ENCODE results near the gene LGR6. TPM values are rescaled to one million over a fixed set of nuclear protein-coding genes. Genes with fewer than 3 reads are reported as not detected.

Gene LGR6
- total and polyA plus RNA-seq, 2 experiments from 2014 or later = 0.66 to 0.89 TPM

GRCh38 chr1:202315576-202316168 lies 122.1 kb downstream of the LGR6 start:
- no peaks in the 10 kb centered on the region for H3K79me2 ChIP-seq (replicated peaks; ENCODE audit: insufficient read depth)
- ATAC-seq = peak; percentile 98
- Mint-ChIP-seq H3K27me3 (ENCODE audit: insufficient read depth, low read depth, poor library complexity) (peaks cover 4% of the 10 kb centered on the region), H3K4me1 (peaks cover 9% of the 10 kb centered on the region), H3K9me3 (no peaks in the 10 kb centered on the region), H3K36me3 (ENCODE audit: low read depth) (no peaks in the 10 kb centered on the region), H3K27ac (no peak overlapping the region), H3K4me3 (no peak overlapping the region)
- no peak overlapping the region for H3K4me2 ChIP-seq
- H2AFZ ChIP-seq = no peak overlapping the region
- H3K36me3 ChIP-seq (ENCODE audit: insufficient read depth) = no peaks in the 10 kb centered on the region
- H4K20me1 ChIP-seq (replicated peaks; ENCODE audit: insufficient read depth) = no peaks in the 10 kb centered on the region
- no peaks in the 10 kb centered on the region for H3K4me1 ChIP-seq (ENCODE audit: insufficient read depth)
- no peaks in the 10 kb centered on the region for H3F3A ChIP-seq (replicated peaks; ENCODE audit: low read depth)
- H3K4me3 ChIP-seq = no peak overlapping the region
- H3K9me2 ChIP-seq (ENCODE audit: insufficient read depth) = no peaks in the 10 kb centered on the region
- no peak overlapping the region for H3K27ac ChIP-seq (ENCODE audit: low read depth)
- TF ChIP-seq NANOG (IDR thresholded peaks at IDR 0.05; ENCODE audit: borderline replicate concordance) (no peak), CTCF (conservative IDR thresholded peaks at IDR 0.05; ENCODE audit: low read depth in 2 of 2) (peak; percentile 93 to 99)
- peak; percentile 94 for DNase-seq (ENCODE audit: low spot score)
- H3K27me3 ChIP-seq (ENCODE audit: insufficient read depth) = no peaks in the 10 kb centered on the region

GRCh38 chr1:202316186-202316585 lies 122.6 kb downstream of the LGR6 start:
- no peak for ATAC-seq
- Histone ChIP-seq H3K9me2 (ENCODE audit: insufficient read depth) (no peaks in the 10 kb centered on the region), H3K79me2 (replicated peaks; ENCODE audit: insufficient read depth) (no peaks in the 10 kb centered on the region), H3K4me3 (no peak overlapping the region), H3F3A (replicated peaks; ENCODE audit: low read depth) (no peaks in the 10 kb centered on the region), H3K36me3 (ENCODE audit: insufficient read depth) (no peaks in the 10 kb centered on the region), H3K27me3 (ENCODE audit: insufficient read depth) (no peaks in the 10 kb centered on the region), H3K4me2 (no peak overlapping the region), H3K4me1 (ENCODE audit: insufficient read depth) (no peaks in the 10 kb centered on the region), H3K27ac (ENCODE audit: low read depth) (no peak overlapping the region), H2AFZ (no peak overlapping the region), H4K20me1 (replicated peaks; ENCODE audit: insufficient read depth) (no peaks in the 10 kb centered on the region)
- Mint-ChIP-seq H3K36me3 (ENCODE audit: low read depth) (no peaks in the 10 kb centered on the region), H3K4me3 (no peak overlapping the region), H3K27ac (no peak overlapping the region; the same call in 1 of the 2 replicates), H3K4me1 (peaks cover 9% of the 10 kb centered on the region), H3K9me3 (no peaks in the 10 kb centered on the region), H3K27me3 (ENCODE audit: insufficient read depth, low read depth, poor library complexity) (peaks cover 4% of the 10 kb centered on the region)
- DNase-seq (ENCODE audit: low spot score) = no peak
- TF ChIP-seq ZNF462 (CRISPR knock-in tag; IDR thresholded peaks at IDR 0.05) (no peak), STAT1 (IDR thresholded peaks at IDR 0.05; ENCODE audit: unreplicated experiment) (no peak), ZNF331 (CRISPR knock-in tag; IDR thresholded peaks at IDR 0.05; ENCODE audit: low read depth) (no peak), EZH2 (IDR thresholded peaks at IDR 0.05; ENCODE audit: low read depth, unreplicated experiment) (no peak), REST (IDR thresholded peaks at IDR 0.05; ENCODE audit: unreplicated experiment) (no peak), ZNF114 (CRISPR knock-in tag; IDR thresholded peaks at IDR 0.05) (no peak), ETS1 (IDR thresholded peaks at IDR 0.05) (no peak)

Measured in GM23338 (cell line).